G401.6 (cell line): ENCODE measurements around the gene CD2.

ENCODE experiments used
- FAIRE-seq: peaks from 2 replicates; lab custom pipeline; 2012; peaks lifted over from hg19 to GRCh38; lab: Jason Lieb, UNC

CD2 gene, protein sequence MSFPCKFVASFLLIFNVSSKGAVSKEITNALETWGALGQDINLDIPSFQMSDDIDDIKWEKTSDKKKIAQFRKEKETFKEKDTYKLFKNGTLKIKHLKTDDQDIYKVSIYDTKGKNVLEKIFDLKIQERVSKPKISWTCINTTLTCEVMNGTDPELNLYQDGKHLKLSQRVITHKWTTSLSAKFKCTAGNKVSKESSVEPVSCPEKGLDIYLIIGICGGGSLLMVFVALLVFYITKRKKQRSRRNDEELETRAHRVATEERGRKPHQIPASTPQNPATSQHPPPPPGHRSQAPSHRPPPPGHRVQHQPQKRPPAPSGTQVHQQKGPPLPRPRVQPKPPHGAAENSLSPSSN

DNA sequence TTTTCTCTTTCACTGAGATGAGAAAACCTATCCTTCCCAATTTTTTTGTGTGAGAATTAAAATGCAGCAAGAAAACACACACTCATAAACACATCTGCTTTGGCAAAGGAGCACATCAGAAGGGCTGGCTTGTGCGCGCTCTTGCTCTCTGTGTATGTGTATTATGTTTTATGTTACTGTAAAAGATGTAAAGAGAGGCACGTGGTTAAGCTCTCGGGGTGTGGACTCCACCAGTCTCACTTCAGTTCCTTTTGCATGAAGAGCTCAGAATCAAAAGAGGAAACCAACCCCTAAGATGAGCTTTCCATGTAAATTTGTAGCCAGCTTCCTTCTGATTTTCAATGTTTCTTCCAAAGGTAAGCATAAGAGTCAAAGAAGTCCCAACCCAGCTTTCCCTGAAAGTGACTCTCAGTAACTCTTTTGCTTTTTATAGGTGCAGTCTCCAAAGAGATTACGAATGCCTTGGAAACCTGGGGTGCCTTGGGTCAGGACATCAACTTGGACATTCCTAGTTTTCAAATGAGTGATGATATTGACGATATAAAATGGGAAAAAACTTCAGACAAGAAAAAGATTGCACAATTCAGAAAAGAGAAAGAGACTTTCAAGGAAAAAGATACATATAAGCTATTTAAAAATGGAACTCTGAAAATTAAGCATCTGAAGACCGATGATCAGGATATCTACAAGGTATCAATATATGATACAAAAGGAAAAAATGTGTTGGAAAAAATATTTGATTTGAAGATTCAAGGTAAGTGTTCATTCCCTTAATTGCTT lies at the start of gene CD2:
Gene CD2 (plus strand): TSS at position 233 of the 780 bp plus-strand sequence. CDS start 63 bp downstream, at position 296.
- FAIRE-seq = no peak

GRCh38 chr1:116706123-116706522 lies 48.1 kb upstream of the CD2 start:
- FAIRE-seq = no peak

DNA sequence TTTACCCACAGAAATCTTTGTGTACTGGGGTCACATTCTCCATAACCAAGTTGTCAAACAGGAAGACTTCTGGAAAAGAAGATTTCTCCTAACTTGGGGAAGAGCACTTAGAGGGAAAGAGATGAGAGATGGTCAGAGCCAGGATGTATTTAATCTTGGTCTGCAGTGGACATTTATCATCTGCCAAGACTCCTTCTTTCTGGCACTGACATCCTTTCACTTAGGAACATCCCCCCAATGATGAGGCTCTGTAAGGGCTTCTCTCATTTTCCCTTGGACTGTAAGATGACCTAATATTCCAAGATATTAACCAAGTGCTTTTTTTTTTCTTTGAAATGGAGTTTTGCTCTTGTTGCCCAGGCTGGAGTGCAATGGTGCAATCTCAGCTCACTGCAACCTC lies 47.4 kb upstream of the CD2 start:
- no peak for FAIRE-seq

GRCh38 chr1:116708255-116708900 lies 45.9 kb upstream of the CD2 start:
- no peak for FAIRE-seq

DNA sequence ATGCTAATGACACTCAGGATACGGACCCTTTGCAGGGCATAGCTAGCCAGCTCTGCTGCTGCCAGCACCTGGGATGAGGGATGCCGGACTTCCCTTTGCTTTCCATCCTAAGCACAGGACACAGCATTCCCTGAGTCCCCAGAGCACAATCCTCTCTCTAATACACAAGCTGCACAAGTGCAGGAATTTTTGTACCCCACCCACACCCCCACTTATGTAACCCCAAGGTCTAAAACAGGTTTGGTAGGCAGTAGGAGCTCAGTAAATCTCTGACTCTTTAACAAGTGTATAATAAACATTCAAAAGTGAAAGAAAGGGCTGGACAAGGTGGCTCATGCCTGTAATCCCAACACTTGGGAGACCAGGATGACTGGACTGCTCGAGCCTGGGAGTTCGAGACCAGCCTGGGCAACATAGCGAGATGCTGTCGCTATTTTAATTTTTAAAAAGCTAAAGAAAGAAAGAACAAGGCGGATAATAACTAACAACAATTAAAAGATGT lies 44.5 kb upstream of the CD2 start:
- FAIRE-seq = no peak

- no peak for FAIRE-seq
Observed at GRCh38 chr1:116710420-116711262, 43.6 kb upstream of the CD2 start.

GRCh38 chr1:116711263-116711840 lies 42.9 kb upstream of the CD2 start:
- FAIRE-seq = no peak

DNA sequence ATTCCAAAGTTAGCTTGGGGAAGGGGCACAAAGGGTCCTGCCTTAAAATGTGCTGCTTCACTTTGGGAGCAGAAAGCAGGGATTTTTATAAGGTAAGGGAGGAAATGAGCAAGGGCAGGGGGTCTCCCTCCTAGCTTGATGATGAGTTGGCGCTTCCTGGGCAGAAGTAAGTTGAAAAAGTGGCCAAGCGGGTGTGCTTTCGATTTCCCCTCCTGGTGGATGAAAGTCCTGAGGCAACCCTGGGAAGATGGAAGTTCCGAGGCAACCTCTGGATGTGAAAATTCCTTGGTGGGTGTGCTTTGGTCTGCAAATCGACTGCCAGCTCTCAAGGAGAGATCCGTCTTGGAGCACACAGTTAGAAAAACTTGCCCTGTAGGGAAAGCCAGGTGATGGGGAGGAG lies 41.7 kb upstream of the CD2 start:
- FAIRE-seq = no peak

DNA sequence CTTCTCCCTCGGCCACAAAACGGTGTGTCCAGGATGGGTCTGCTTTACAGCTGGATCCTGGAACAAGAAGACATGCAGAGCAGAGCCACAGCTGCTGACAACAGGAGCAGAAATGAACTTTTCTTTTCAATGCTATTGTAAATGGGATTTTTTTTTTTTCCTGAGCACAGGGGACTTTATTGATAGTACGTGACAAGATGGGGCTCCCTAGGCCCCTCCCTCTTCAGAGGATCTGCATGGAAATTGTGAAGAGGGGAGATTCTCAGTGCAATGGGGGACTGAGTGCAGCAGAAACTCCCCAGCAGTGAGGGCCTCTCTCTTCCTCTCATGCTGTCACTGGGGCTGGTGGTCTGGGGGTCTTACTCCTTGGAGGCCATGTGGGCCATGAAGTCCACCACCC lies 40.8 kb upstream of the CD2 start:
- no peak for FAIRE-seq

DNA sequence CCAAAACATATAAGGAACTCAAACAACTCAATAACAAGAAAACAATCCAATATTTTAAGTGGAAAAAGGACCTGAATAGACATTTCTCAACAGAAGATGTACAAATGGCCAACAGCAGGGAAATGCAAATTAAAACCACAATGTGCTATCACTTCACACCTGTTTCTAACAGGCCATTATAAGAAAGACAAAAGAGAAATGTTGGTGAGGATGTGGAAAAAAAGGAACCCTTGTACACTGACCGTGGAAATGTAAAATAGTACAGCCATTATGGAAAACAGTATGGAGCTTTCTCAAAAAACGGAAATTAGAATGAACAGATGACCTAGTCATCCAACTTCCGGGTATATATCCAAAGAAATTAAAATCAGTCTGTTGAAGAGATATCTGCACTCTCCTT lies 37.8 kb upstream of the CD2 start:
- FAIRE-seq = no peak

- no peak for FAIRE-seq
Observed at GRCh38 chr1:116717318-116717717, 36.9 kb upstream of the CD2 start.

- no peak for FAIRE-seq
Observed at GRCh38 chr1:116720364-116721038, 33.7 kb upstream of the CD2 start.

DNA sequence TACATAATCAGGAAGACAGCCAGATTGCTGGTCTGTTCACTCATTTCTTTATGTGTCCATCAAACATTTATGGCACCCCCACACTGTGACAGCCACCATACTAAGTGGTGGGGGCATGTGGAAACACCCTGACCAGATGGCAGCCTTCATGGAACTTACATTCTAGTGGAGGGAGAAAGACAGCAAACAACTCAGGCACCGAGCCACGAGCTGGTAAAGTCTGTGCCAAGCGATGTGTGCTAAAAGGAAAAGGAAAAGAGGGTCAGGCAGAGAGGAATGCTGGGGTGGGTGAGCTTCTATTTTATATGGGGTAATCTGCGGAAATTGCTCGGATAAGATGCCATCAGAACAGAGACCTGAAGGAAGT lies 33.2 kb upstream of the CD2 start:
- FAIRE-seq = no peak

DNA sequence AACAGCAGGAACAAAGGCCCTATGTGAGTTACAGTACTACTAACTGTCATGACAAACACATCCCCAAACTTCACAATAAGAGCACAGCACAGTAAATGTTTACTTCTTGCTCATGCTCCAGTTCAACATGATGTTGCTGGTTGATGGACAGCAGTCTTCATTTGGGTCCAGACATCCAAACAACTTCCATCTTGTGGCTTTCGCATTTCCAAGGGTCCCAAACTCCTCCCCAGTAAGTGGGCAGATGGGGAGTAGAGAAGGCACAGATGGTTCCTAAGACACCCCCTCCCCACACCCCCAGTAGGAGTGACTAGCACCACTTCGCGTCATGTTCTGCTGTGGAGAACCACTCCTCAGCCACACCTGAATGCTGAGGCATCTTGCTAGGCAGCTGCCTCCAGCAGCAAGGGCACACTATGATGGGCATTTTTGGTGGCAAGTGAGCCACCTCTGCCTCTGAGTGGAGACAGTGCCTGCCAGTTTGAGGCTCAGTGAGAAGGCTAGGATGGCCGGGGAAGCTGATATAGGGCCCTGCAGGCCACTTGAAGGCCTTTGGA lies 32.7 kb upstream of the CD2 start:
- FAIRE-seq = no peak

GRCh38 chr1:116722016-116722838 lies 32.0 kb upstream of the CD2 start:
- no peak for FAIRE-seq

- peak; percentile 41 for FAIRE-seq
Observed at GRCh38 chr1:116724765-116725375, 29.4 kb upstream of the CD2 start.

DNA sequence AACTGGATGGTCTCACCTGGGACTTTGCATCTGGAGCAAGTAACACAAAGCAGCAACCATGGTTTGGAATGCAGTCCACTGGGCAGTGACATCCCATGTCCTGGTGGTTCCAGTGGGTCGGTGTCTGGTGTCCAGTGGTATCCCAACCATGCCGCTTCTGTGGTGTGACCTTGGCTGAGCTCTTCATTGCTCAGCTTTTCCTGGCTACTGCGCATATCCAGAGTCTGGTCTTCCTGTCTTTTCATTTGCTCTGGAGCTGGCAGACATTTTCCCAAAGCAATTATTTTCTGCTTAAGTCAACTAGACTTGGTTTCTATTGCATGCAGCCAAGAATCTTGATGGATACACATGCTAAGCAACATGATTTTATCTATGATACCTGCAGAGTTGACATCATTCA lies 28.4 kb upstream of the CD2 start:
- FAIRE-seq = no peak

GRCh38 chr1:116726872-116727820 lies 27.1 kb upstream of the CD2 start:
- FAIRE-seq = no peak
